ENCODE data around the gene DUSP2.

Gene DUSP2

GRCh38 chr2:96131152-96131812 is 14.0 kb downstream of the DUSP2 start:
- no peak for DNase-seq

DNA sequence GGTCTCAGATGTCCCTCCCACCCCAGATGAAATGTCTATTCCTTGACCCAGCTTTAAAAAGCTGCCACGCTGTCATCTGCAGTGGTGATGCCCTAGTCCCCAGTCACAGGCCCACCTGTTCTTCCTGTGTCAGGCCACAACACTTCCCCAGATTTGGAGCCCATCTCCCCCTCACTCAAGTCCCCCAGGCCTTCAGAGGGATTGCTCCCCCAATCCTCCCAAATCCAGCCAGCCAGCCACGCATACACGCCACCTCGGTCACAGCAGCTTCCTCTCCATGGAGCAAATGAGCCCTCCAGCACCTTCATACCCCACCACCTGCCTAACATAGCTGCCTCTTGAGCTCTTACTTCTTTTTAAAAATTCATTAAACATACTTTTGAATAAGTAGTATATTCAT is 14.8 kb downstream of the DUSP2 start:
- DNase-seq = no peak

DNA sequence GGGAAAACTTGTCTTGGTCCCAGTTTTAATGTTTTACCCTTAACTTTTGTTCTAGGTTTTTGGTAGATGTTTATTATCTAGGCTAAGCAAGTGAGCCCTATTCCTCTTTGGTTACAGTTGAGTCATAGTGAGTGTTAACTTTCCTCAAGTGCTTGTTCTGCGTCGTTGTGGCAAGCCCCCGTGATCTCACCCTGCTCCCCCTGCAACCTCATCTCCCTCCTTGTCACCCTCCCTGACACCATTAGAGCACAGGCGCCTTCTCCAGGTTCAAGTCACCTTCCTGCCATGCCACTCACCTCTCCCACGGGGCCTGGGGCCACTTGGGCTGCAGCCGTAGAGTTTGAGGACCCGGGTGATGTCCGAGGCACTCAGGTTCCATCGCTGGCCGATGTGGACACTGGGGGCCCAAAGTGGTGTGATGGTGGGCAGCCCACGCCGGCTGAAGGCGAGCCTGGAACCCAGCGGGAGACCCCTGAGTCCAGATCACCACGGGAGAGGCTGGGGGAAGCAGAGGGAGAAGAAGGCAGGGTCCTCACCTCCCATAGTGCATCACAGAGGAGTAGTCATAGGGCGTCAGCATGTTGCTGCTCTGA is 15.6 kb downstream of the DUSP2 start:
- no peak for DNase-seq

GRCh38 chr2:96128456-96128855 is 16.8 kb downstream of the DUSP2 start:
- DNase-seq = no peak

GRCh38 chr2:96124406-96125265 is 20.6 kb downstream of the DUSP2 start:
- no peak for DNase-seq

DNA sequence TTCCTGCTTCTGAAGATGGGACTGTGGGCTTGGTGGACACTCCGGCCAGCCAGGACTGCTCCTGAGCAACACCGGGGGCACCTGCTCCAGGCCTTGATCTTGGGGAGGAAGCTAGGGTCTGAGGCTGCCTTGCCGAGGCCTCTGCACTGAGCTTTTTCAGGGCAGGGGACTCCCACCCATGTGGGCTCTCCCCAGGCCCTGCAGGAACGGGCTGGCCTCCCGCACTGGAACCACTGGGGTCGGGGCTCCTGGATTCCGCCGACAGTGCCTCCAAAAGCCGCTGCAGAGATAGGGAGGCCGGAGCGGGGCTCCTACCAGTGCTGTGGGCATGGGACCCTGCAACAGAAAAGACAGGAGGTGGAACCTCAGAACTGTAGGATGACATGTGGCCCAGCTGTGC is 21.3 kb downstream of the DUSP2 start:
- DNase-seq = no peak

DNA sequence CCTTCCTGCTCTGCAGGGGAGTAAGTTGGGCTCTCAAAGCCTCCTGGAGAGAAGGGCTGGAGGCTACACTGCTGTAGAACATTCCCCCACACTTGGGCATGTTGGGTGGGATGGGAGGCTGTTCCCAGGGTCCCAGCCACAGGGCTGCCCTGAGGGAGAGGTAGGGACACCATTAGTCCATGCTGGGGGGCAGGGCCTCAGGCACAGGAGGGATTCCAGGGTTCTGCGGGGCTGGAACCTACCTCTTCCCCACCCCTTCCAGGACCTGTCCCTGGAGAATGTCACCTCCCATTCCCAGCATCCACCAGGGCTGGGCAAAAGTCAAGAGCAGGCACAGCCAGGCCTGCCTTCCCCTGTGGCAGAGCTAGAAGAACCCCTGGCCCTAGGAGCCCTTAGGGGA is 21.9 kb downstream of the DUSP2 start:
- no peak for DNase-seq

DNA sequence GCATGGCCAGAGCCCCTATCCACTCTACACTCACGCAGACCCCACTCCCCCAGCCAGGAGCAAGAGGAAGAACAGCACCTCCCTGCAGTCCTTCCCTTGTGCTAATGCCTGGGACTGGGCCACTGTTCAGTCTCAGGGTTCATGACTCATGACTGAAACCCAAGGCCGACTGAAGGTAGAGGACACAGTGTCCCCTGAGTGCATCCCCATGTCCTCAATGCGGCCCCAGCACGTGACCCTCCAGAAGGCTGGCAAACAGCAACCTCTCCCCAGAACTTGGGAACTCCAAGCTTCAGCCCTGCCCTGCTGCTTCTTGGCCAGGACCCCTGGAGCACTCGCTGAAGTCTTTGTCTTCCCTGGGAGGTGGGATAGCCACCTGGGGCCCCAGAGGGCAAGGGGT is 22.8 kb downstream of the DUSP2 start:
- DNase-seq = no peak

GRCh38 chr2:96121414-96121813 is 23.8 kb downstream of the DUSP2 start:
- no peak for DNase-seq

- no peak for DNase-seq
Measured at GRCh38 chr2:96120991-96121390, 24.2 kb downstream of the DUSP2 start.

DNA sequence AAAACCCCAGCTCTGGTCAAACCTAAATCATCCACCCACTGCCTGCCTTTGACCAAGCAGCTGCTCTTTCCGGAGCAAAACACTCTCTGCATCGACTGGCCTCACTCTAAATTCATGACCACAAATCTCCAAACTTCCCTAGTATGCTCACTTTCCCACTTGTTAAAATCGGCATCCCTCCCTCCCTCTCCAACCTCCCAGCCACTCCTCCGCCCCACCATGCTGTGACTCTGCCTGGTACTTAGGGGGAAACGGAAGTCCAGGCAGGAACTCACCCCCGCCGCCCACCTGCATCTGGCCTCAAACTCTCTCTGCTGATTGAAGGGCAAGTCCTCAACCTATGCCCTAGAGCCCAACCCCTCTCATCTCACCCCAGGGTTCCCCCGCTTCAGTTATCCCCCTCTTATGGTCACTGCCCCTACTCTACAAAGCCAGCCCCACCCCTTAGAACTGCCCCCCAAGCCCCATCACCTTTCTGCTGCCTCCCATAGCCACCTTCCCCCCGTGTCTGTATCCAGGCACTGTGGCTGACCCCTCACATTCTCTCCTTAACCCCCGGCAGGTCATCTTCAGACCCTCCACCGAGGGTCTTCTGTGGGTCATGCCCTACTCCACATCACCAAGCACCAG is 25.0 kb downstream of the DUSP2 start:
- no peak for DNase-seq

DNA sequence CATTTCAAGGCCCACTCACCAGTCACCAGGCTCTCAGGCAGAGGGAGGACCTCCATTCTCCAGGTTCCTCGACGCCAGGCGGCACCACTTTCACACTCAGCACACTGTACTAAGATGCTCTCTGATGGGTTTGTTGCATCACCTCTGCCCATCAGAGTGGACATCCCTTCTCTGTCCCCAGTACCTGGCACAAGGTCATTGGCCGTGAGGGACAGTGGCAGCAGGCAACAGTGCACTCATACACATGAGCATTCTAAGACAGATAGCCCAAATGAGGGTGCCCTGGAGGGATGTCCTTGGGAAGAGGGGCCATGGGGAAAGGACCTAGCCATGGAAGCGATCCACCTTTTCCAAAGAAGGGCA is 25.9 kb downstream of the DUSP2 start:
- DNase-seq = no peak

DNA sequence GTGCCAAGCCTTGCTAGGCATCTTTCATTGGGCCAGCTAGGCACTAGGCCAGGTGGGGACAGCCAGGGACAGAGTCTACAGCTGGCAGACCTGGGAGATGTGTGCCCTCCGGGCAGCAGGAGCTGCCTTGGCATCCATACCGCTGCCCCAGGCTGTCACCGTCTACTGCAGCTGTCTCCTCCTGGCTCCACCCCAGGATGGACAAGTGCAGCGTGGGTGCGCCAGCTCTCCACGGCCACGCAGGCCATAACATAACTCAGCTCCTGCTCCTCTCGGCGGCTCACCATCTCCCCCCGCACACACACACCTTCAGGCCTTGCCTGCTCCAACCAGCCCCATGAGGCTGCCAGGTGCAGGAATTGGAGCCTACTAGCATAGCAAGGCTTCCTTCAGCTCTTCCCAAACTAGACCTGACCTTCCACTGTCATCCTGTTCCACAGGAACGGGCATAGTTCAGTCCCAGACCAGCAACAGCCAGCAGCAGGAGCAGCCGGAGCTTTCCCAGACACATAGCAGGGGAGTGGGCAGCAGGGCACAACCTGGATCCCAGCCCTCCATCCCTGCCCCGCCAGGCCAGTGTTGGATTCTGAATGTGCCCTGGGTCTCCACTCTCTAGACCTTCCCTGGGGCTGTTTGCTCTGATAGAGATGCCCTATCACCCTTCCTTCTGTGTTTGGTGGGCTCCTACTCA is 26.4 kb downstream of the DUSP2 start:
- no peak for DNase-seq

DNA sequence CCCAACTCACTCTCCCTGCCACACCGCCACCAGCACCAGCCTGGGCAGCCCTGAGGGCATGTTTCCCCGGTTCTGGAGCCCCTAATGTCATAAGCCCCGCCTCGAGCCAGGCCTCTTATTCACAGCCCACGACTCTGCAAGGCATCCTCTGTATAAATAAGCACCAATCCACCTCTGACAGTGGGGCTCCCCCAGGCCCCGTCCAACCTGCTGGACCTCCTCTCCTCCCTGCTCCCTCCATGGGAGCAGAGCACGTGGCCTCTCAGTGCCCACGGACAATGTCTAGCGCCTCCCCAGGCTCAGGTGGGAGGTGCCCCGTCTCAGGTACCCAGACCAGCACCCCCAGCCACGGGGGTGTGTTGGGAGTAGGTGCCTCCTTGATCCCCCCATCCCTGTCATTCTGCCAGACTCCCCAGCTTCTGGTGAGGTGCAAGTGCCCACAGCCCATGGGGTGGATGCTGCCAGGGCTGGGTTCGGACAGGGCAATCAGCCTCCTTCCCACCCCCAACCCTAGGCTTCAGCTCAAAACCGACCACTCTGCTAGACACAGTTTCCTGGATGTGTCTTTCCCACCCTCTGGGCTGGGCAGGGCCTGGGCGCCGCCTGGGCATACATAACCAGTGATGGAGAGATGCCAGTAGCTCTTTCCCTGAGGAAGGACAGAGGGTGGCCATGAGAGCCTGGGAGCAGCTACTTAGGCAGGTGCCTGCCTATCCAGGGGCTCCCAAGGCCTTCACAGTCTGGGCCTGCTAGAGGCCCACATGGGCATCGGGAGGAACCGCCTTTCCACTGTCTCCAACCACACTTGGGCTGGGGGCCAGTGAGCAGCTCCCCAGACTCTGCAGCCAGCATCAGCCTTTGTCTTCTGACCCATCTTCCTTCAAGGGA is 27.3 kb downstream of the DUSP2 start:
- DNase-seq = no peak

DNA sequence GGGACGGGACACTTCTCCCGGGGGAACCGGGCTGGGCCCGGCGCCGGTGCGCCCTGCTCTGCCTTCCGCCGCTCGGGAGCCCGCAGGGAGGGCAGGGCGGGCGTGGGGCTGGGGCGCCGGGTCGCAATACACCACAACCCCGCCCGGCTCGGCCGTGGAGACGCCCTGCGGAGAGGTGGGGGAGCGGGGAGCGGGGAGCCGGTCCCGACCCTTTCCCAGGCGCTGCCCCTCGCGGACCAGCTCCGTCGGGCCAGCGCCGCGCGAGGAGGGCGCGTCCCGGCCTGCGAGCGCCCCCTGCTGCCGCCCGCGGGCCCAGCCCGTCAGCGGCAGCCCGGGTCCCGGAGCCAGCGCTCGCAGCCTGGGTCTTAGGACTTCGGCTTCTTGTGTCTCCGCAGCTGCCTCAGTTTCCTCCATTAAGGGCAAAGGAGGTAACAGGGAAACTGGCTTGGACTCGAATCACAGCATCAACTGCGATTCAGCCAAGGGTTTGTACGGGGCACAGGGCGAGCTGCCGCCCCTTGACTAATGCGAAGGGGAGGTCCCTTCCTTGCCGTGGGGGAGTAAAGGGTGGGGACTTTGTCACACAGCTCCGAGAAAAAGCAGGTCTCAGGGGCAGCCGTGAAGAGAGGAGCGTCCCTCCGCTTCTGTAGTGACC is 28.2 kb downstream of the DUSP2 start:
- DNase-seq = no peak

DNA sequence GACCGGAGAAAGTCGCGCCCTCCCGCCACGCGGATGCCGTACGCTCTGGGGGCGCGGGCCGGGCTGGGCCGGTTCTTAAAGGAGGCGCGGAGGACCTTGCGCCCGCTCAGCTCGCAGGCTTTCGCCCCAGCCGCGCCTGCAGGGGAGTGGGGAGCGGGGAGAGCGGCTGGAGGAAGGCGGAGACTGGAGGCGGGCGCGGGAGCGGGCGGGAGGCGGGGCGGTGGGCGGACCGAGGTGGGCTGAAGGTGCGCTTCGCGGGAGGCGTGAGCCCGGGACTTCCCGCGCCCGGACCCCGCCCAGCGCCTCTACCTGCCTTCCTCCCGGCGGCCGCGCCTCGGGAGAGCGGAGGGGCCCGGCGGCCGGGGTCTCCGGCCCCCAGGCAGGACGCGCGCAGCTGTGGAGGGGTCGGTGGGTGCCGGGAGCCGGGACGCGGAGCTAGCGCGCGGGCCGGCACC is 28.8 kb downstream of the DUSP2 start, which contains the start of gene ADRA2B:
Gene ADRA2B (minus strand): TSS at position 148 of the 455 bp plus-strand sequence. CDS start 422 bp downstream, outside the sequence.
- DNase-seq = no peak

DNA sequence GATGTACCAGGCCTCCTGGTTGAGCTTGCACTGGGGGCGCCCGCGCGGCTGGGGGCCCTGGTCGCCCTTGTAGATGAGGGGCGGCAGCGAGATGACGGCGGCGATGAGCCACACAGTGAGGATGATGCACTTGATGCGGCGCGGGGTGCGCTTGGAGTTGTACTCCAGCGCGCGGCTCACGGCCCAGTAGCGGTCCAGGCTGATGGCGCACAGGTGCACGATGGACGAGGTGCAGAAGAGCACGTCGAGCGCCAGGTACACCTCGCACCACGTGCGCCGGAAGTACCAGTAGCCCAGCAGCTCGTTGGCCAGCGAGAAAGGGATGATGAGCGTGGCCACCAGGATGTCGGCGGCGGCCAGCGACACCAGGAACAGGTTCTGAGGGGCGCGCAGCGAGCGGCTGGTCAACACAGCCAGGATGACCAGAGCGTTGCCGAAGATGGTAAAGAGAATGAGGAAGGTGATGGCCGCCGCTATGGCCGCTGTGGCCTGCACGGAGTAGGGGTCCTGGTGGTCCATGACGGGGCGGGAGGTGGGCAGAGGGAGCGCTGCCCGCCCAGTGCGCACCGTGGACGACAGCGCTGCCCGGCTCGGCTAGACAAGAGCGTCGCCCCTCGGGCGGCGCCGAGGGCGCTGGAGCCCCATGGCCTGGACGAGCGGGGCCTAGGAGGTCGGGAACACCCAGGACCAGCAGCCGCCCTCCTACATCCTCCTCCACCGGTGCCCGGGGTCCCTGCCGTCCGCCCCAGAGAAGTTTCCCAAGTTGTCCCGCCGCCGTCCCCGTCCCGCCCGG is 29.4 kb downstream of the DUSP2 start:
- no peak for DNase-seq

DNA sequence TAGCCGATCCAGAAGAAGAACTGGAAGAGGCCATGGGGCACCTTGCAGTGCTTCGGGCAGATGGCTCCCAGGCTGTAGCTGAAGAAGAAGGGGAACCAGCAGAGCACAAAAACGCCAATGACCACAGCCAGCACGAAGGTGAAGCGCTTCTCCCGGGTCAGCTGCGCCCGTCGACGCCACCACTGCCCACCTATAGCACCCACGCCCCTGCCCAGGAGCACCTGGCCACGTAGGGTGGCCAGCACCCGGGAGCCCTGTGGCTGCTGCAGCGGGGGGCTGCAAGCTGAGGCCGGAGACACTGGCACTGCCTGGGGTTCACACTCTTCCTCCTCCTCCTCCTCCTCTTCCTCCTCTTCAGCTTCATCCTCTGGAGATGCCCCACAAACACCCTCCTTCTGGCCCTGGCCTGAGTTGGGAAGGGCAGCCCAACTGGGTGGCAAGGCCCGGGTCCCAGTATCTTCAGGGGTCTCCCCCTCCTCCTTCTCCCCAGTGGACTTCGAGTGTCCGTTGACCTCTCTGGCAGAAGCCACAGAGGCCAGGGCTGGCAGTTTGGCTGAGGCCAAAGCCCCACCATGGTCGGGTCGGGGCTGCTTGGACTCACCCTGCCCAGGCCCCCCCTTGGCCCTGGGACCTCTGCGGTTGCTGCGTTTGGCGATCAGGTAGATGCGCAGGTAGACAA is 30.2 kb downstream of the DUSP2 start:
- no peak for DNase-seq

DNA sequence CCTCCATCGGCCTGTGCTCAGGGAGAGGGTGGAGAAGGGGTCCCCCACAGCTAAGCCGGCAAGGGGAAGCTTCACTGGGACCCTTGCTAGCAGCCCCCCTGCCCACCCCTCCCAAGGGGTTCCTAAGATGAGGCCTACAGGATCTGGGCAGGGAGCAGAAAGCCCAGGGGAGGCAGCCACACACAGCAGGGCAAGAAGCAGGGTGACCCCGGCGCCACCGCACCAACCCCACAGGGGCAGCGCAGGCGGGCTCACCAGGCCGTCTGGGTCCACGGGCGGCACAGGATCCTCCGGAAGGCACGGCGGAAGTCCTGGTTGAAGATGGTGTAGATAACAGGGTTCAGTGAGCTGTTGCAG is 30.7 kb downstream of the DUSP2 start:
- DNase-seq = no peak

- DNase-seq = no peak
Measured at GRCh38 chr2:96113951-96114350, 31.3 kb downstream of the DUSP2 start.
